Pancreas (tissue), 10 donors: ENCODE data around the gene CPA2. TPM values are rescaled to one million over a fixed set of nuclear protein-coding genes. Genes with fewer than 3 reads are reported as not detected.

ENCODE experiments used
- ATAC-seq, 4 donors: fragments of 200-7000 bp; cut with Tn5 transposase; one replicate each; pipeline versions ENCODE4 v1.8.0 to v1.9.1; 2020; ENCODE audit warnings: mild to moderate bottlenecking in 4 of 4, moderate library complexity in 4 of 4
- DNase-seq, 6 donors: peaks; one replicate each; pipeline ENCODE4 v3.0.0-alpha.2; 2020
- FAIRE-seq: peaks from 2 replicates; lab custom pipeline; 2012; peaks lifted over from hg19 to GRCh38; lab: Jason Lieb, UNC
- H3K27ac ChIP-seq, 4 donors: fragments of 200-600 bp; sonication (generic); 1 replicate in 3 of 4; 2 replicates in 1 of 4; pipeline versions ENCODE4 v1.5.0 to v1.8.0; 2020
- H3K27me3 ChIP-seq, 4 donors: fragments of 200-600 bp; one replicate each; pipeline ENCODE4 v1.8.0; 2021
- H3K36me3 ChIP-seq, 3 donors: fragments of 200-600 bp; sonication (generic) in 1 of 3; one replicate each; pipeline versions ENCODE4 v1.5.0 to v1.8.0; 2020 to 2021
- H3K4me1 ChIP-seq, 3 donors: fragments of 200-600 bp; one replicate each; pipeline ENCODE4 v1.8.0; 2021
- H3K4me3 ChIP-seq, 4 donors: fragments of 200-600 bp; sonication (generic) in 2 of 4; one replicate each; pipeline versions ENCODE4 v1.5.0 to v1.8.0; 2020 to 2021
- H3K9me3 ChIP-seq, 4 donors: fragments of 200-600 bp; one replicate each; pipeline ENCODE4 v1.8.0; 2021
- WGBS, 2 donors: extraction: QIAGEN DNeasy Blood & Tissue Kit; methylation state at CpG; one replicate each; pipeline ENCODE4 v1.1.7; 2013; 5-methylcytosine and 5-hydroxymethylcytosine counted together
- intact Hi-C, 3 donors: fragments of 100-400 bp; cut with DNase I; formaldehyde crosslinking; loops; one replicate each; pipeline versions ENCODE4 v1.11.1 to v1.14.2; 2022
- polyA plus RNA-seq, 2 donors: library from polyadenylated mRNA; stranded (reverse); fragments of 200-250 nt; gene quantifications; one replicate each; pipeline ENCODE4 v1.2.3, GENCODE V29; 2013
- total RNA-seq, 6 donors: library from RNA; stranded (reverse); fragmentation: NEBNext Ultra II Directional in 4 of 6; extraction: Animal tissue kit (Norgen Biotek cat#: 25700) in 4 of 6; gene quantifications; one replicate each; pipeline versions ENCODE4 v1.2.1 to v1.2.4, GENCODE V29; 2021 to 2023
- TF ChIP-seq, protein P1 (sequence below), 4 donors: fragments of 200-600 bp; sonication (generic) in 3 of 4; IDR thresholded peaks; one replicate each; pipeline versions ENCODE4 v1.5.0 to v1.8.0; 2021; ENCODE audit warnings: antibody characterized with exemption in 4 of 4
- donor health status: healthy with polysubstance abuse.
- donor health status: DM: no; HTN: no; CAD: no; lungs with moderate emphysema.
- donor health status: DM: no; HTN: no; CAD: no.
- donor health status: control.
- donor health status: control.
- donor health status: Bipolar disorder and iron deficiency.
- donor health status: DM: yes; HTN: yes; CAD: no.
- donor health status: DM: no; HTN: no; CAD: no.
- donor health status: DM: no; HTN: no; CAD: no.
- donor health status: DM: yes; HTN: yes; CAD: no.

Gene CPA2
- total and polyA plus RNA-seq, 8 donors, result 4,251 to 12,479 (median 5,755) TPM

DNA sequence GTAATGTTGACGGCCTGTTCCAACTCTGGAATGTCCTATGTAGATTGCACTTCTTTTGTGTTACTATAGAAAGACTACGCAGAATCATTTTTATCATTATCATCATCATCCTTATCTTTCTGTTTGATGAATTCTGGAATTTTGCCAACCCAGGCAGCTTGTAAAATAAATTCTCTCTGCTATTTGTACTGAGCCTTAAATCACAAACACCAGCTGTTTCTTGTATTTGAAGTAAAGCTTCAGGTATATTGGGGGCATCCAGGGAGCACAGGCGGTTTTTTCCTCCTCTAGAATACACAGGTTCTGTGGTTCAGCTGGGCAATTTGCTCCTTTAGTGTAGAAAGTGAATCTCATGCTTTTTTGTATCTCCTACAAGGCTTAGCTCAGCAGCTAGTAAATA lies 63.0 kb downstream of the CPA2 start:
- TF ChIP-seq, protein P1, sequence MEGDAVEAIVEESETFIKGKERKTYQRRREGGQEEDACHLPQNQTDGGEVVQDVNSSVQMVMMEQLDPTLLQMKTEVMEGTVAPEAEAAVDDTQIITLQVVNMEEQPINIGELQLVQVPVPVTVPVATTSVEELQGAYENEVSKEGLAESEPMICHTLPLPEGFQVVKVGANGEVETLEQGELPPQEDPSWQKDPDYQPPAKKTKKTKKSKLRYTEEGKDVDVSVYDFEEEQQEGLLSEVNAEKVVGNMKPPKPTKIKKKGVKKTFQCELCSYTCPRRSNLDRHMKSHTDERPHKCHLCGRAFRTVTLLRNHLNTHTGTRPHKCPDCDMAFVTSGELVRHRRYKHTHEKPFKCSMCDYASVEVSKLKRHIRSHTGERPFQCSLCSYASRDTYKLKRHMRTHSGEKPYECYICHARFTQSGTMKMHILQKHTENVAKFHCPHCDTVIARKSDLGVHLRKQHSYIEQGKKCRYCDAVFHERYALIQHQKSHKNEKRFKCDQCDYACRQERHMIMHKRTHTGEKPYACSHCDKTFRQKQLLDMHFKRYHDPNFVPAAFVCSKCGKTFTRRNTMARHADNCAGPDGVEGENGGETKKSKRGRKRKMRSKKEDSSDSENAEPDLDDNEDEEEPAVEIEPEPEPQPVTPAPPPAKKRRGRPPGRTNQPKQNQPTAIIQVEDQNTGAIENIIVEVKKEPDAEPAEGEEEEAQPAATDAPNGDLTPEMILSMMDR (IDR thresholded peaks at IDR 0.05), result no peak
- Histone ChIP-seq H3K36me3 (no peaks in the 10 kb centered on the region), H3K9me3 (no peaks in the 10 kb centered on the region), H3K27ac (no peak overlapping the region), H3K4me1 (no peaks in the 10 kb centered on the region), H3K4me3 (no peak overlapping the region), H3K27me3 (no peaks in the 10 kb centered on the region)
- 83 to 87% methylated on average over 3 of the region's 3 CpGs for WGBS, 2 donors
- DNase-seq (no peak), FAIRE-seq (no peak), ATAC-seq (no peak)
- intact Hi-C loops, result no loop called here

DNA sequence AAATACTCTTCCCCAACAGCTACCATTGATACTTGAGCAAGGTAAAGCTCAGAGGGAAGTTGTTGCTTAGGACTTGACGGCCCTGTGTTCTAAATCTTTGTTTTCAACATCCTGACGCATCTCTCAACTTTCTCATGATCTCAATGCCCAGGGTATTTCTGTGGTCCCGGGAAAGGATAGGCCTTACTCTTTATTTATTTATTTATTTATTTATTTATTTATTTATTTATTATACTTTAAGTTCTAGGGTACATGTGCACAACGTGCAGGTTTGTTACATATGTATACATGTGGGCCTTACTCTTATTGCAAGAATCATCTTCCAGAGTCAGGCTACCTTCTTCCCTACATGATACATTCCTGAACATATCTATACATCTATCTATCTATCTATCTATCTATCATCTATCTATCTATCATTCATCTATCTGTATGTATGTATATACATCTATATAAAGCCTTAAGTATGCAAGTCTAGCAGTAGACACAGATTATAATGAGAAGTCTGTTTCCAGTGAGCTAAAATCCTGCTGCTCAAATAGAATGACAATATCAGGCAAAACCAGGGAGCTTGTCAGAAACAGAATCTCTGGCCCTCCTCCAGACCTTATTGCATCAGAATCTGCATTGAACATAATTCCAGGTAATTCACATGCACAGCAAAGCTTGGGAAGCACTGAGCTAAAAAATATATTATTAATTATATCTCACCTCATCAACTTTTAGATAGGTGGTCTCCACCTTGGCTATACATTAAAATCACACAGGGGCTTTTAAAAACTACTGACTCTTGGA lies 65.8 kb downstream of the CPA2 start:
- Histone ChIP-seq H3K4me1 (peaks cover 0 to 5% (median 0%) of the 10 kb centered on the region in 3 donors), H3K4me3 (no peak overlapping the region), H3K36me3 (no peaks in the 10 kb centered on the region), H3K27me3 (no peaks in the 10 kb centered on the region), H3K27ac (no peak overlapping the region), H3K9me3 (no peaks in the 10 kb centered on the region)
- peak in 2 of 4 donors; percentile 10 to 30 for ATAC-seq
- intact Hi-C loops, result no loop called here
- TF ChIP-seq, protein P1 (IDR thresholded peaks at IDR 0.05), result no peak
- FAIRE-seq, result no peak
- WGBS, 2 donors, result 93 to 94% methylated on average over 4 of the region's 4 CpGs
- DNase-seq, result peak in 1 of 6 donors; percentile 31

DNA sequence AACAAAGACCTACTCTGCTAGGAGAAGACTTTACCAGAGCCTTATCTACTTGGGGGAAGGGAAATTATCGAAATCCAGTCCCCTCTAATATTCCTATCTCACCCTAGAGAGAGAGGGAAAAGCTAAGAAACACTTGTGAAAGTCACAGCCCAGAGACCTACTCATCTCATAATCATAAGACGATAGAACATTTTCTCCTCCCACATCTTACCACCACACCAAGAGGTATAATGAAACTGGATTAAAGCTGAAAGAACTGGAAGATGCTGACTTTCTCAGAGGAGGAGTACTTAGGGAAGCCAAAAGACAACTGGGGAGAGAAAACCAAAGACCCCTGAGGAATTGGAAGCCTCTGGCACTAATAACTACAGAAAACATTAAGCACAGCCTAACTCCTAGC lies 67.2 kb downstream of the CPA2 start:
- Histone ChIP-seq H3K27ac (no peak overlapping the region), H3K27me3 (no peaks in the 10 kb centered on the region), H3K4me3 (no peak overlapping the region), H3K9me3 (no peaks in the 10 kb centered on the region), H3K36me3 (no peaks in the 10 kb centered on the region), H3K4me1 (peaks cover 0 to 5% (median 0%) of the 10 kb centered on the region in 3 donors)
- DNase-seq (no peak), FAIRE-seq (no peak), ATAC-seq (peak in 1 of 4 donors; percentile 14)
- TF ChIP-seq, protein P1 (IDR thresholded peaks at IDR 0.05), result no peak
- intact Hi-C loops, result no loop called here
- 89 to 91% methylated on average over 2 of the region's 2 CpGs for WGBS, 2 donors

DNA sequence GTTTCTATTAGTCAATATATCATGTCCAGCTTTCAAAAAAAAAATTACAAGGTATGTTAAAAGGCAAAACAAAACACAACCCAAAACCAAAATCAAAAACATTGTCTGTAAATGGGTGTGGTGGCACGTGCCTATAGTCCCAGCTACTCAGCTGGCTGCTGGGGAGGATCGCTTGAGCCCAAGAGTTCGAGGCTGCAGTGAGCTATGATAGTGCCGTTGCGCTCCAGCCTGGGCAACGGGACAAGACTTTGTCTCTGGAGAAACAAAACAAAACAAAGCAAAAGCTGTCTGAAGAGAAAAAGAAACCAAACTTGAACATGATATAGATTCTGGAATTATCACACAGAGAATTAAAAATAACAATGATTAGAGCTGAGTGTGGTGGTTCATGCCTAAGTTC lies 67.6 kb downstream of the CPA2 start:
- Histone ChIP-seq H3K9me3 (no peaks in the 10 kb centered on the region), H3K27me3 (no peaks in the 10 kb centered on the region), H3K4me1 (peaks cover 0 to 5% (median 0%) of the 10 kb centered on the region in 3 donors), H3K4me3 (no peak overlapping the region), H3K36me3 (no peaks in the 10 kb centered on the region), H3K27ac (no peak overlapping the region)
- DNase-seq (no peak), FAIRE-seq (no peak), ATAC-seq (peak; percentile 39 to 55 (median 44))
- intact Hi-C loops, result no loop called here
- WGBS, 2 donors, result 60% methylated on average over 6 of the region's 6 CpGs
- TF ChIP-seq, protein P1 (IDR thresholded peaks at IDR 0.05), result no peak

DNA sequence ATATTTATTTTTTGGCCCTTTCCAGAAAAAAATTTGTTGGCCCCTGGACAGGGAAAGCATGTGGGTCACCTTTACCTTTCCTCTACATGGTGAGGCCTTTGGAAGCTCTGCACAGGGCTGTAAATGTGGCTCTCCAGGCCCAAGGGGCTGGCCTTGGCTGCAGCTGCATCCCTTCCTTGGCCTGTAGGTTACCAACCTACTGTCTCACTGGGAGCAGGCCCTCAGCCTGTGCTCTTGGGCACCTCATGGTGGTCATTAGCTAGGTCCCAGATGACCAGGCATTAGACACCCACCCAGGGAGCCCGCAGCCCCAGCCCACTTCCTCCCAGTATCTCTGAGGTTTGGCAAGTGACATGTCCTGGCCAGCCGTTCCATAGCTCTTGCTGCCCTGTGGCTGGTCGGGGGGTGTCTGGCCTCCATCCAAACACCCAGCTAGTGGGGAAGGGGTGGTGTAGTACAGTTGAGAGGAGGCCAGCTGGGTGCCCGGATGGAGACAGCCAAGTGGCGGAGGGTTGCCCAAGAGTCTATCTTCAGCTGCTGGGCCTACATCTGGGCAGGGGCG lies 70.8 kb downstream of the CPA2 start:
- Histone ChIP-seq H3K4me1 (peaks cover 0 to 5% (median 0%) of the 10 kb centered on the region in 3 donors), H3K9me3 (no peaks in the 10 kb centered on the region), H3K27me3 (no peaks in the 10 kb centered on the region), H3K36me3 (no peaks in the 10 kb centered on the region), H3K27ac (no peak overlapping the region), H3K4me3 (no peak overlapping the region)
- intact Hi-C loops, result no loop called here
- FAIRE-seq, result no peak
- TF ChIP-seq, protein P1 (IDR thresholded peaks at IDR 0.05), result no peak
- ATAC-seq, result peak in 1 of 4 donors; percentile 46
- peak in 2 of 6 donors; percentile 46 to 62 for DNase-seq
- WGBS, 2 donors, result 82% methylated on average over 6 of the region's 6 CpGs
